IMR-90 (cell line): Measurements from ENCODE around the gene CUX1. TPM values are rescaled to one million over a fixed set of nuclear protein-coding genes. Genes with fewer than 3 reads are reported as not detected.
A peak's percentile ranks its signal among the peaks of the same experiment; 100 is the strongest.

Source experiments
- ATAC-seq: fragments of 200-7000 bp; cut with Tn5 transposase; 2 replicates; pipeline ENCODE4 v1.9.1; 2020; ENCODE audit warnings: low read depth, mild to moderate bottlenecking, moderate library complexity
- BruUV-seq: library from RNA; stranded (reverse); fragments of 400-500 nt; replicated peaks from 2 replicates; lab custom pipeline; 2021; lab: Mats Ljungman, UMichigan
- CTCF ChIA-PET: fragments of 300-600 bp; formaldehyde crosslinking; extraction: SDS; loops from one replicate; lab custom pipeline; 2021; ENCODE audit warnings: antibody characterized with exemption; lab: Yijun Ruan, JAX
- POLR2A ChIA-PET: fragments of 300-600 bp; sonication (Branson Sonifier 250); formaldehyde crosslinking; loops from one replicate; lab custom pipeline; 2022; ENCODE audit warnings: antibody characterized with exemption; ENCODE audit not compliant: unreplicated experiment; lab: Charles Lee
- DNase-seq: peaks from one replicate; pipeline ENCODE4 v3.0.0; 2013
- H2AFZ ChIP-seq: replicated peaks from 2 replicates; pipeline ENCODE3; 2013; ENCODE audit warnings: low read length, mild to moderate bottlenecking; ENCODE audit not compliant: poor library complexity
- H2AK5ac ChIP-seq: 2 replicates; pipeline ENCODE4 v1.6.1; 2013; ENCODE audit warnings: low read depth, low read length, inconsistent platforms
- H2AK9ac ChIP-seq: replicated peaks from 2 replicates; pipeline ENCODE3; 2013; ENCODE audit warnings: mild to moderate bottlenecking, low read depth, low read length, moderate library complexity; ENCODE audit not compliant: poor library complexity
- H2BK120ac ChIP-seq: 2 replicates; pipeline ENCODE4 v1.6.1; 2013; ENCODE audit warnings: low read depth, low read length, inconsistent platforms
- H2BK15ac ChIP-seq: 3 replicates; pipeline ENCODE4 v1.6.1; 2013; ENCODE audit warnings: low read depth, low read length, inconsistent platforms
- H2BK20ac ChIP-seq: 2 replicates; pipeline ENCODE4 v1.6.1; 2013; ENCODE audit warnings: low read depth, mild to moderate bottlenecking, inconsistent platforms, low read length, moderate library complexity
- H2BK5ac ChIP-seq: 2 replicates; pipeline ENCODE4 v1.6.1; 2013; ENCODE audit warnings: mild to moderate bottlenecking, low read depth, low read length, inconsistent platforms; ENCODE audit not compliant: poor library complexity, severe bottlenecking
- H3K14ac ChIP-seq: replicated peaks from 2 replicates; pipeline ENCODE4 v1.6.1; 2013; ENCODE audit warnings: low read depth, low read length, inconsistent platforms
- H3K18ac ChIP-seq: 2 replicates; pipeline ENCODE4 v1.6.1; 2013; ENCODE audit warnings: low read depth, low read length, control low read depth
- H3K23ac ChIP-seq: 2 replicates; pipeline ENCODE4 v1.6.1; 2013; ENCODE audit warnings: low read depth, low read length, inconsistent platforms
- H3K27ac ChIP-seq: 2 replicates; pipeline ENCODE4 v1.5.1; 2013; ENCODE audit warnings: mild to moderate bottlenecking, control low read depth, low read length; ENCODE audit not compliant: insufficient read depth
- H3K27me3 ChIP-seq: 2 replicates; pipeline ENCODE4 v1.6.1; 2013; ENCODE audit warnings: low read length; ENCODE audit not compliant: control insufficient read depth, insufficient read depth
- H3K36me3 ChIP-seq: 2 replicates; pipeline ENCODE4 v1.6.1; 2013; ENCODE audit warnings: low read length, mixed read lengths; ENCODE audit not compliant: control insufficient read depth, insufficient read depth
- H3K4ac ChIP-seq: 2 replicates; pipeline ENCODE4 v1.6.1; 2013; ENCODE audit warnings: low read depth, low read length, inconsistent platforms
- H3K4me1 ChIP-seq: 2 replicates; pipeline ENCODE4 v1.6.1; 2013; ENCODE audit warnings: low read length, mixed read lengths; ENCODE audit not compliant: control insufficient read depth, insufficient read depth
- H3K4me2 ChIP-seq: 2 replicates; pipeline ENCODE4 v1.6.1; 2013; ENCODE audit warnings: low read depth, mild to moderate bottlenecking, control low read depth, low read length, moderate library complexity
- H3K4me3 ChIP-seq: 2 replicates; pipeline ENCODE4 v1.5.1; 2013; ENCODE audit warnings: low read depth, mild to moderate bottlenecking, control low read depth, low read length, moderate library complexity; ENCODE audit not compliant: insufficient read depth
- H3K56ac ChIP-seq: 2 replicates; pipeline ENCODE4 v1.6.1; 2013; ENCODE audit warnings: low read length, inconsistent platforms; ENCODE audit not compliant: insufficient read depth; ENCODE audit errors: extremely low read depth
- H3K79me1 ChIP-seq, 2 experiments: 2 replicates each; pipeline ENCODE4 v1.6.1; 2013; ENCODE audit warnings: low read length in 2 of 2, inconsistent platforms in 1 of 2, low read depth in 1 of 2
- H3K9ac ChIP-seq: 2 replicates; pipeline ENCODE4 v1.6.1; 2013; ENCODE audit warnings: low read depth, low read length, control low read depth
- H3K9me1 ChIP-seq: 2 replicates; pipeline ENCODE4 v1.6.1; 2013; ENCODE audit warnings: low read length, inconsistent platforms; ENCODE audit not compliant: insufficient read depth
- H3K9me3 ChIP-seq: 2 replicates; pipeline ENCODE4 v1.6.1; 2013; ENCODE audit warnings: low read length; ENCODE audit not compliant: control insufficient read depth, insufficient read depth
- H4K20me1 ChIP-seq: 2 replicates; pipeline ENCODE4 v1.6.1; 2013; ENCODE audit warnings: low read length, inconsistent platforms; ENCODE audit not compliant: insufficient read depth
- H4K5ac ChIP-seq: 2 replicates; pipeline ENCODE4 v1.6.1; 2013; ENCODE audit warnings: mild to moderate bottlenecking, low read depth, low read length, control low read depth
- H4K8ac ChIP-seq, 2 experiments: 2 replicates each; pipeline ENCODE4 v1.6.1; 2013; ENCODE audit warnings: low read depth in 2 of 2, low read length in 2 of 2, control low read depth in 1 of 2, inconsistent platforms in 1 of 2
- H4K91ac ChIP-seq: 2 replicates; pipeline ENCODE4 v1.6.1; 2013; ENCODE audit warnings: low read depth, low read length, inconsistent platforms; ENCODE audit not compliant: insufficient read depth
- BHLHE40 ChIP-seq: fragments of 150-350 bp; IDR thresholded peaks from 2 replicates; pipeline ENCODE4 v1.6.1; 2016; ENCODE audit warnings: mild to moderate bottlenecking, low read depth, low read length
- CHD1 ChIP-seq: IDR thresholded peaks from 2 replicates; pipeline ENCODE4 v1.6.1; 2012; ENCODE audit warnings: low read depth, low read length, improper control_type of control experiment
- CTCF ChIP-seq: conservative IDR thresholded peaks from 2 replicates; pipeline ENCODE4 v1.5.1; 2012; ENCODE audit warnings: mild to moderate bottlenecking, low read depth, low read length, improper control_type of control experiment
- ELK1 ChIP-seq: fragments of 150-350 bp; IDR thresholded peaks from 2 replicates; pipeline ENCODE4 v1.6.1; 2016; ENCODE audit warnings: low read depth, mild to moderate bottlenecking, low read length, moderate library complexity, borderline replicate concordance
- FOS ChIP-seq: fragments of 150-350 bp; IDR thresholded peaks from 2 replicates; pipeline ENCODE4 v1.6.1; 2016; ENCODE audit warnings: low read depth, low read length
- MAZ ChIP-seq: IDR thresholded peaks from 2 replicates; pipeline ENCODE4 v1.6.1; 2012; ENCODE audit warnings: low read depth, mild to moderate bottlenecking, low read length, improper control_type of control experiment, moderate library complexity, borderline replicate concordance
- RAD21 ChIP-seq: IDR thresholded peaks from 2 replicates; pipeline ENCODE4 v1.6.1; 2012; ENCODE audit warnings: low read length, improper control_type of control experiment
- SMC3 ChIP-seq: fragments of 150-350 bp; IDR thresholded peaks from 2 replicates; pipeline ENCODE4 v1.6.1; 2016; ENCODE audit warnings: low read depth, mild to moderate bottlenecking, antibody characterized with exemption, low read length, moderate library complexity
- USF2 ChIP-seq: fragments of 150-350 bp; IDR thresholded peaks from 2 replicates; pipeline ENCODE4 v1.6.1; 2017; ENCODE audit warnings: mild to moderate bottlenecking, antibody characterized with exemption, low read length, low read depth
- WGBS, 2 experiments: methylation state at CpG; one replicate each; pipeline versions ENCODE4 v1.1.5 to v1.1.7; 2013; ENCODE audit warnings: missing lambda C conversion rate in 2 of 2; ENCODE audit not compliant: insufficient read length in 1 of 2; ENCODE audit errors: extremely low coverage in 2 of 2; 5-methylcytosine and 5-hydroxymethylcytosine counted together
- dilution Hi-C: fragments of 300-500 bp; cut with HindIII; formaldehyde crosslinking; loops from one replicate; pipeline ENCODE4 v1.14.3; 2018; ENCODE audit warnings: low sequenced_read_pairs; ENCODE audit not compliant: unreplicated experiment
- in situ Hi-C: fragments of 300-500 bp; cut with MboI; formaldehyde crosslinking; loops from 3 replicates; pipeline ENCODE4 v1.14.3; 2019; ENCODE audit warnings: low sequenced_read_pairs, inconsistent platforms, mixed read lengths
- intact Hi-C: fragments of 100-400 bp; cut with micrococcal nuclease; formaldehyde crosslinking; loops from 2 replicates; pipeline ENCODE4 v1.10.0; 2022
- polyA plus RNA-seq, 3 experiments: library from polyadenylated mRNA; depleted of rRNA; stranded (reverse); fragments of >200 nt; gene quantifications; 2 replicates each; pipeline ENCODE4 v1.2.3, GENCODE V29; 2012; ENCODE audit warnings: low replicate concordance in 1 of 3
- total RNA-seq: library from RNA; depleted of rRNA; stranded (reverse); fragments of >200 nt; gene quantifications from 2 replicates; pipeline ENCODE4 v1.2.3, GENCODE V29; 2012

Gene CUX1
- total and polyA plus RNA-seq, 2 of the 4 experiments (the other 2 are of a cell fraction) = 19.7 to 46.4 TPM

GRCh38 chr7:101869901-101870290, 52.5 kb downstream of the CUX1 start:
- Histone ChIP-seq H2AK5ac (no peak overlapping the region; the same call in 1 of the 2 replicates), H3K14ac (no peak overlapping the region), H3K9me3 (no peaks in the 10 kb centered on the region), H3K9ac (no peak overlapping the region), H4K20me1 (peaks cover 63% of the 10 kb centered on the region), H2BK120ac (no peak overlapping the region), H4K5ac (no peak overlapping the region), H4K91ac (no peak overlapping the region), H3K23ac (no peak overlapping the region), H3K18ac (peak overlapping the region; percentile 50; the same call in 1 of the 2 replicates), H3K27me3 (no peaks in the 10 kb centered on the region), H3K36me3 (no peaks in the 10 kb centered on the region), H3K4me2 (no peak overlapping the region; the same call in 1 of the 2 replicates), H2AFZ (no peak overlapping the region), H2BK5ac (no peak overlapping the region), H2BK15ac (no peak overlapping the region), H3K4me3 (no peak overlapping the region), H3K4ac (0 out of 2 replicates have a peak overlapping the region, but pooled peaks have one; percentile 58), H3K27ac (no peak overlapping the region), H2AK9ac (peak overlapping the region; percentile 42), H3K56ac (no peak overlapping the region), H4K8ac (no peak overlapping the region; a peak in 1 of 4 replicates), H3K79me1 (peaks cover 37 to 86% of the 10 kb centered on the region in 2 experiments), H2BK20ac (no peak overlapping the region), H3K9me1 (peaks cover 31% of the 10 kb centered on the region), H3K4me1 (peaks cover 29% of the 10 kb centered on the region)
- in situ Hi-C loops (no loop called here), dilution Hi-C loops (no loop called here), intact Hi-C loops (no loop called here)
- WGBS, 2 experiments = 93% methylated on average over 3 of the region's 7 CpGs; no CpG with 5 or more reads in 1 of the 2 experiments
- ChIA-PET CTCF (interaction anchor here (1.2 kb wide), 1 partner anchor 9 kb away, joined by 3 read pairs; no protein-coding TSS in a partner anchor), POLR2A (no interaction called here)
- no peak for ATAC-seq
- no TSS peak for BruUV-seq
- TF ChIP-seq ELK1 (no peak), BHLHE40 (no peak), USF2 (no peak), FOS (no peak), MAZ (no peak), RAD21 (no peak), CHD1 (no peak), CTCF (no peak), SMC3 (no peak)
- no peak for DNase-seq
